Mesendoderm (in vitro differentiated cells): Measurements from ENCODE around the gene HBG2.
"Not testable (repeated sequence)": the region's sequence is repeated elsewhere in the genome, so short reads cannot be mapped to it uniquely, and the experiment has no call there.

Experiments used
- DNase-seq: peaks from one replicate; pipeline ENCODE4 v3.0.0; 2013
- H2AK5ac ChIP-seq: 2 replicates; pipeline ENCODE4 v1.6.1; 2013; ENCODE audit warnings: low read length, inconsistent platforms
- H2BK120ac ChIP-seq: 2 replicates; pipeline ENCODE4 v1.6.1; 2013; ENCODE audit warnings: low read depth, mild to moderate bottlenecking, low read length, moderate library complexity, mixed read lengths
- H2BK15ac ChIP-seq: replicated peaks from 2 replicates; pipeline ENCODE4 v1.6.1; 2013; ENCODE audit warnings: low read depth, mild to moderate bottlenecking, moderate library complexity
- H2BK5ac ChIP-seq: 2 replicates; pipeline ENCODE4 v1.6.1; 2013; ENCODE audit warnings: low read length, inconsistent platforms
- H3K18ac ChIP-seq: 2 replicates; pipeline ENCODE4 v1.6.1; 2013; ENCODE audit warnings: mild to moderate bottlenecking, low read length, mixed read lengths
- H3K23ac ChIP-seq: one replicate; pipeline ENCODE4 v1.6.1; 2013; ENCODE audit warnings: low read length
- H3K27ac ChIP-seq: 2 replicates; pipeline ENCODE4 v1.5.1; 2013; ENCODE audit warnings: low read depth, mild to moderate bottlenecking, inconsistent platforms, low read length, moderate library complexity
- H3K27me3 ChIP-seq: 2 replicates; pipeline ENCODE4 v1.6.1; 2013; ENCODE audit warnings: low read length, control low read depth, mild to moderate bottlenecking, inconsistent platforms; ENCODE audit not compliant: insufficient read depth, poor library complexity
- H3K36me3 ChIP-seq: 2 replicates; pipeline ENCODE4 v1.6.1; 2013; ENCODE audit warnings: low read length, inconsistent platforms; ENCODE audit not compliant: control insufficient read depth, insufficient read depth
- H3K4ac ChIP-seq: one replicate; pipeline ENCODE4 v1.6.1; 2013; ENCODE audit warnings: low read depth, mild to moderate bottlenecking, low read length, moderate library complexity
- H3K4me1 ChIP-seq: 2 replicates; pipeline ENCODE4 v1.6.1; 2013; ENCODE audit warnings: low read depth, low read length, inconsistent platforms; ENCODE audit not compliant: control insufficient read depth
- H3K4me2 ChIP-seq: 2 replicates; pipeline ENCODE4 v1.6.1; 2013; ENCODE audit warnings: low read length
- H3K4me3 ChIP-seq: 2 replicates; pipeline ENCODE4 v1.5.1; 2013; ENCODE audit warnings: mild to moderate bottlenecking, low read length
- H3K56ac ChIP-seq: one replicate; pipeline ENCODE4 v1.6.1; 2013; ENCODE audit warnings: low read length
- H3K79me1 ChIP-seq: 2 replicates; pipeline ENCODE4 v1.6.1; 2013; ENCODE audit warnings: low read length, inconsistent platforms
- H3K79me2 ChIP-seq: 2 replicates; pipeline ENCODE4 v1.6.1; 2013; ENCODE audit warnings: mild to moderate bottlenecking, low read length; ENCODE audit not compliant: control insufficient read depth, insufficient read depth
- H3K9ac ChIP-seq: 2 replicates; pipeline ENCODE4 v1.6.1; 2013; ENCODE audit warnings: low read length, inconsistent platforms
- H4K5ac ChIP-seq: one replicate; pipeline ENCODE4 v1.6.1; 2013; ENCODE audit warnings: low read length
- H4K8ac ChIP-seq: one replicate; pipeline ENCODE4 v1.6.1; 2013; ENCODE audit warnings: low read depth, mild to moderate bottlenecking, control low read depth, low read length, moderate library complexity
- WGBS: extraction: QIAGEN DNeasy Blood & Tissue Kit; methylation state at CpG from one replicate; pipeline ENCODE4 v1.1.7; 2013; ENCODE audit warnings: low lambda C conversion rate, missing lambda C conversion rate; ENCODE audit not compliant: insufficient coverage; ENCODE audit errors: extremely low coverage; 5-methylcytosine and 5-hydroxymethylcytosine counted together

HBG2 gene

GRCh38 chr11:5252192-5252918, 2.2 kb downstream of the HBG2 start:
- WGBS, result no CpG with 5 or more reads among the region's 9 CpGs

GRCh38 chr11:5251746-5252145, 2.8 kb downstream of the HBG2 start:
- Histone ChIP-seq H4K8ac (no peak overlapping the region), H3K27me3 (no peaks in the 10 kb centered on the region), H3K36me3 (no peaks in the 10 kb centered on the region), H3K79me1 (no peaks in the 10 kb centered on the region), H2BK5ac (no peak overlapping the region), H3K56ac (no peak overlapping the region), H2BK120ac (no peak overlapping the region), H3K23ac (no peak overlapping the region), H3K18ac (no peak overlapping the region), H3K27ac (no peak overlapping the region), H3K79me2 (no peaks in the 10 kb centered on the region), H3K9ac (no peak overlapping the region), H2BK15ac (no peak overlapping the region), H3K4me1 (no peaks in the 10 kb centered on the region), H3K4me3 (no peak overlapping the region), H3K4ac (no peak overlapping the region), H4K5ac (no peak overlapping the region), H2AK5ac (no peak overlapping the region), H3K4me2 (no peak overlapping the region)
- no CpG with 5 or more reads among the region's 2 CpGs for WGBS
- no peak for DNase-seq

More at GRCh38 chr11:5252192-5252918, 2.2 kb downstream of the HBG2 start:
- Histone ChIP-seq H3K18ac (no peak overlapping the region), H3K27me3 (no peaks in the 10 kb centered on the region), H3K4me1 (no peaks in the 10 kb centered on the region), H3K9ac (no peak overlapping the region), H3K23ac (no peak overlapping the region), H3K4ac (no peak overlapping the region), H2BK120ac (no peak overlapping the region), H3K79me2 (no peaks in the 10 kb centered on the region), H3K36me3 (no peaks in the 10 kb centered on the region), H4K8ac (no peak overlapping the region), H3K56ac (no peak overlapping the region), H4K5ac (no peak overlapping the region), H3K4me3 (no peak overlapping the region), H3K4me2 (no peak overlapping the region), H3K79me1 (no peaks in the 10 kb centered on the region), H2BK5ac (no peak overlapping the region), H2AK5ac (no peak overlapping the region), H2BK15ac (no peak overlapping the region), H3K27ac (no peak overlapping the region)
- DNase-seq, result no peak

GRCh38 chr11:5250543-5251204, 3.9 kb downstream of the HBG2 start:
- no peak for DNase-seq
- H3K23ac ChIP-seq, result no peak overlapping the region
- H3K36me3 ChIP-seq, result no peaks in the 10 kb centered on the region
- no peak overlapping the region for H3K4ac ChIP-seq
- H3K79me1 ChIP-seq, result no peaks in the 10 kb centered on the region
- no peak overlapping the region for H3K4me3 ChIP-seq
- no peak overlapping the region for H3K56ac ChIP-seq
- H2BK5ac ChIP-seq, result no peak overlapping the region
- no peak overlapping the region for H4K8ac ChIP-seq
- H3K27me3 ChIP-seq, result no peaks in the 10 kb centered on the region
- no CpG with 5 or more reads among the region's 4 CpGs for WGBS
- no peak overlapping the region for H3K9ac ChIP-seq
- no peak overlapping the region for H2BK120ac ChIP-seq
- H3K4me2 ChIP-seq, result no peak overlapping the region
- no peaks in the 10 kb centered on the region for H3K79me2 ChIP-seq
- H2BK15ac ChIP-seq, result no peak overlapping the region
- no peak overlapping the region for H3K27ac ChIP-seq
- H3K18ac ChIP-seq, result no peak overlapping the region
- no peak overlapping the region for H4K5ac ChIP-seq
- no peaks in the 10 kb centered on the region for H3K4me1 ChIP-seq
- no peak overlapping the region for H2AK5ac ChIP-seq

GRCh38 chr11:5249807-5250396, 4.7 kb downstream of the HBG2 start, which contains the start of gene HBG1:
Gene HBG1 (minus strand): TSS chr11:5249857. CDS start chr11:5249804, 53 bp downstream.
- DNase-seq, H3K4ac ChIP-seq, H3K27me3 ChIP-seq, H3K4me2 ChIP-seq, H3K27ac ChIP-seq, H3K79me2 ChIP-seq, H2BK15ac ChIP-seq, H3K18ac ChIP-seq, H3K9ac ChIP-seq, H3K56ac ChIP-seq, H4K5ac ChIP-seq, H2AK5ac ChIP-seq, H3K23ac ChIP-seq, H2BK120ac ChIP-seq, H2BK5ac ChIP-seq, H3K36me3 ChIP-seq, H4K8ac ChIP-seq, H3K4me3 ChIP-seq, H3K4me1 ChIP-seq, H3K79me1 ChIP-seq: not testable (repeated sequence)
- WGBS, result no CpG with 5 or more reads among the region's 9 CpGs

- not testable (repeated sequence) for H2AK5ac ChIP-seq, H3K4me2 ChIP-seq, H3K27ac ChIP-seq, H4K5ac ChIP-seq, H3K18ac ChIP-seq, H3K4me1 ChIP-seq, H2BK120ac ChIP-seq, H4K8ac ChIP-seq, H3K23ac ChIP-seq, H3K9ac ChIP-seq, H2BK5ac ChIP-seq, H3K56ac ChIP-seq, H3K4me3 ChIP-seq, H2BK15ac ChIP-seq, H3K79me1 ChIP-seq, H3K79me2 ChIP-seq, H3K36me3 ChIP-seq, H3K4ac ChIP-seq, H3K27me3 ChIP-seq, DNase-seq
- WGBS, result no CpG with 5 or more reads among the region's 7 CpGs
These were observed 6.1 kb downstream of the HBG2 start for GRCh38 chr11:5248498-5248897.
